ENCODE results near the gene LCT. TPM values are rescaled to one million over a fixed set of nuclear protein-coding genes. Genes with fewer than 3 reads are reported as not detected.

Gene LCT
- total RNA-seq, 6 experiments from 2014 or later = 0.12 TPM; not detected in 5

GRCh38 chr2:135875491-135876065 is 38.6 kb upstream of the LCT start:
- Histone ChIP-seq H3K4me1 (peaks cover 0 to 7% (median 0%) of the 10 kb centered on the region in 4 donors), H3K9me3 (no peaks in the 10 kb centered on the region), H3K36me3 (no peaks in the 10 kb centered on the region), H3K4me3 (peak overlapping the region; percentile 62 to 84 (median 81)), H3K27ac (peak overlapping the region in 2 of 3 donors; percentile 48 to 62), H3K27me3 (no peaks in the 10 kb centered on the region)
- WGBS (ENCODE audit: insufficient coverage, low coverage, low lambda C conversion rate, missing lambda C conversion rate) = 3% methylated on average over 4 of the region's 26 CpGs
- ATAC-seq = peak; percentile 57 to 64 (median 59)
- peak; percentile 54 to 67 (median 55) for DNase-seq
- intact Hi-C loops (cut with DNase I) = no loop called here
- TF ChIP-seq, protein P1, sequence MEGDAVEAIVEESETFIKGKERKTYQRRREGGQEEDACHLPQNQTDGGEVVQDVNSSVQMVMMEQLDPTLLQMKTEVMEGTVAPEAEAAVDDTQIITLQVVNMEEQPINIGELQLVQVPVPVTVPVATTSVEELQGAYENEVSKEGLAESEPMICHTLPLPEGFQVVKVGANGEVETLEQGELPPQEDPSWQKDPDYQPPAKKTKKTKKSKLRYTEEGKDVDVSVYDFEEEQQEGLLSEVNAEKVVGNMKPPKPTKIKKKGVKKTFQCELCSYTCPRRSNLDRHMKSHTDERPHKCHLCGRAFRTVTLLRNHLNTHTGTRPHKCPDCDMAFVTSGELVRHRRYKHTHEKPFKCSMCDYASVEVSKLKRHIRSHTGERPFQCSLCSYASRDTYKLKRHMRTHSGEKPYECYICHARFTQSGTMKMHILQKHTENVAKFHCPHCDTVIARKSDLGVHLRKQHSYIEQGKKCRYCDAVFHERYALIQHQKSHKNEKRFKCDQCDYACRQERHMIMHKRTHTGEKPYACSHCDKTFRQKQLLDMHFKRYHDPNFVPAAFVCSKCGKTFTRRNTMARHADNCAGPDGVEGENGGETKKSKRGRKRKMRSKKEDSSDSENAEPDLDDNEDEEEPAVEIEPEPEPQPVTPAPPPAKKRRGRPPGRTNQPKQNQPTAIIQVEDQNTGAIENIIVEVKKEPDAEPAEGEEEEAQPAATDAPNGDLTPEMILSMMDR (IDR thresholded peaks at IDR 0.05) = no peak
- TF ChIP-seq POLR2A (IDR thresholded peaks at IDR 0.05) = no peak

GRCh38 chr2:135874777-135875365 is 37.9 kb upstream of the LCT start:
- H3K27ac ChIP-seq = no peak overlapping the region
- H3K9me3 ChIP-seq = no peaks in the 10 kb centered on the region
- ATAC-seq (no peak), DNase-seq (no peak)
- no peaks in the 10 kb centered on the region for H3K27me3 ChIP-seq
- intact Hi-C loops (cut with DNase I) = no loop called here
- peaks cover 0 to 7% (median 0%) of the 10 kb centered on the region in 4 donors for H3K4me1 ChIP-seq
- WGBS (ENCODE audit: insufficient coverage, low coverage, low lambda C conversion rate, missing lambda C conversion rate) = 81% methylated on average over 7 of the region's 19 CpGs
- TF ChIP-seq POLR2A (IDR thresholded peaks at IDR 0.05) = no peak
- TF ChIP-seq, protein P1 (IDR thresholded peaks at IDR 0.05) = no peak
- H3K4me3 ChIP-seq = no peak overlapping the region
- no peaks in the 10 kb centered on the region for H3K36me3 ChIP-seq

DNA sequence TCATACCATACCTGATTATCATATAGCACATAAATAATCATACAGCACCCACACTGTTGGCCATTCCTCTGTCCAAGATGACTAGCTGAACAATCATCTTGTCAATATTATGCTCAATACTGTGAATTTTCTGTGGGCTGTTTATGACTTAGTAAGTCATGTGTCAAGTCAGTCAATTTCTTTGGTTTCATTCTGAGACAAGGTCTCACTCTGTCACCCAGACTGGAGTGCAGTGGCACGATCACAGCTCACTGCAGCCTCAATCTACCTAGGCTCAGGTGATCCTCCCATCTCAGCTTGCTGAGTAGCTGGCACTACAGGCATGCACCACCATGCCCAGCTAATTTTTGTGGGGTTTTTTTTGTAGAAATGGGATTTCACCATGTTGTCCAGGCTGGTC is 33.6 kb upstream of the LCT start:
- WGBS (ENCODE audit: insufficient coverage, low coverage, low lambda C conversion rate, missing lambda C conversion rate) = no CpG with 5 or more reads among the region's 1 CpG
- Histone ChIP-seq H3K4me1 (peaks cover 0 to 4% (median 0%) of the 10 kb centered on the region in 4 donors), H3K27me3 (no peaks in the 10 kb centered on the region), H3K36me3 (peaks cover 0 to 10% (median 0%) of the 10 kb centered on the region in 4 donors), H3K9me3 (no peaks in the 10 kb centered on the region), H3K4me3 (no peak overlapping the region), H3K27ac (no peak overlapping the region)
- no peak for TF ChIP-seq POLR2A (IDR thresholded peaks at IDR 0.05)
- TF ChIP-seq, protein P1 (IDR thresholded peaks at IDR 0.05) = no peak
- DNase-seq (no peak), ATAC-seq (no peak)
- intact Hi-C loops (cut with DNase I) = no loop called here

DNA sequence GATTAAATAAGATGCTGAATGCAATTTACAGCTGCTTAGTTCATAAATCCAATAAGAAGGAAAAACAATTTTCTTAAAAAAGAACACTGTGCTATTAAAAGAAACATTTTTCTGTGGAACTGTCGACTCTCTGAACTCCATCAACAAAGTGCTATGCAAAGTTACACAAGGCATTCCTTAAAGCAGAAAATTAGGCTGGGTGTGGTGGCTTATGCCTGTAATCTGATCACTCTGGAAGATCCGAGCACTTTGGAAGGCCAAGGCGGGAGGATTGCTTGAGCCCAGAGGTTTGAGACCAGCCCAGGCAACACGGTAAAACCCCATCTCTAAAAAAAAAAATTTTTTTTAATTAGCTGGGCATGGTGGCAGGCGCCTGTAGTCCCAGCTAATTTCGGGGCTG is 26.2 kb upstream of the LCT start:
- Histone ChIP-seq H3K36me3 (peaks cover 0 to 18% (median 3%) of the 10 kb centered on the region in 4 donors), H3K27me3 (no peaks in the 10 kb centered on the region), H3K4me1 (no peaks in the 10 kb centered on the region), H3K27ac (no peak overlapping the region), H3K9me3 (no peaks in the 10 kb centered on the region), H3K4me3 (no peak overlapping the region)
- DNase-seq = no peak
- 93% methylated on average over 4 of the region's 6 CpGs for WGBS (ENCODE audit: insufficient coverage, low coverage, low lambda C conversion rate, missing lambda C conversion rate)
- no peak for ATAC-seq
- intact Hi-C loops (cut with DNase I) = no loop called here
- TF ChIP-seq, protein P1 (IDR thresholded peaks at IDR 0.05) = no peak
- TF ChIP-seq POLR2A (IDR thresholded peaks at IDR 0.05) = no peak
